Heart left ventricle (tissue), 13 donors: ENCODE measurements around the gene PRSS23.

ENCODE experiments used
- POLR2A ChIP-seq, 2 donors: fragments of 450-650 bp; IDR thresholded peaks; one replicate each; pipeline ENCODE4 v1.6.1; 2017; ENCODE audit warnings: antibody characterized with exemption in 2 of 2, mild to moderate bottlenecking in 2 of 2, moderate library complexity in 2 of 2
- TF ChIP-seq, protein P1 (sequence below), 12 donors: fragments of 200-600 bp; sonication (generic) in 4 of 12; IDR thresholded peaks; one replicate each; pipeline versions ENCODE4 v1.5.0 to v1.8.0; 2018 to 2022; ENCODE audit warnings: antibody characterized with exemption in 12 of 12, mild to moderate bottlenecking in 5 of 12
- donor health status: ischemic (EF 13 %, LVEDD 7.1; RV severe dilation, severe dysfunction).
- donor health status: DM: no; HTN: yes; CAD: no.
- donor health status: DM: no; HTN: no; CAD: no.
- donor health status: ischemic (EF 25% LVEDD 6.9; RV normal size, moderate dysfunction).
- donor health status: ischemic (EF 25% LVEDD 5.7; RV mildly dilated, moderate dysfunction).
- donor health status: ischemic (EF 35%, LVEDD 5.7; RV mildly dilated, moderate dysfunction).
- donor health status: nonischemic (EF 11% LVEDD 7.7; RV severe dilation, severe dysfunction).
- donor health status: DM: yes; HTN: yes; CAD: no.
- donor health status: PGD.
- donor health status: ischemic (EF 29% LVEDD 5.4; RV normal size, mild dysfunction).
- donor health status: nonischemic (EF 23%, LVEDD 6.1; RV moderate dilation, normal function).

DNA sequence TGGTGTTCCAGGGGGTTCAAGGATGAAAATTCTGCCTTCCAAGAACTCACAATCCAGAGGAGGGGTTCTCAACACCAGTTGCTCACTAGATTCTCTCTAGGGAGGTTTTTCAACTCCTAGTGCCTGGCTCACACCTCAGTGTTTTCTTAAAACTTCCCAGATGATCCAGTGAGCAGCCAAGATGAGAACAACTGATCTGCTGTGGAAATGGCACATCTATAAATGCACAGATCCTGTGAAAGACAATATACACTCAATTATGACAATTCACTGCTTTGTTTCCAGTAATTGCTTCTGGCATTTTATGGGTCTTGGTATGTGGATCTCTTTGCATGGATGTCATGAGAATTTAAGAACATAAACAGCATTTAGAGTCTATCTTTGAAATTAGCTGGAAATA, 45.2 kb upstream of the PRSS23 start:
- TF ChIP-seq, protein P1, sequence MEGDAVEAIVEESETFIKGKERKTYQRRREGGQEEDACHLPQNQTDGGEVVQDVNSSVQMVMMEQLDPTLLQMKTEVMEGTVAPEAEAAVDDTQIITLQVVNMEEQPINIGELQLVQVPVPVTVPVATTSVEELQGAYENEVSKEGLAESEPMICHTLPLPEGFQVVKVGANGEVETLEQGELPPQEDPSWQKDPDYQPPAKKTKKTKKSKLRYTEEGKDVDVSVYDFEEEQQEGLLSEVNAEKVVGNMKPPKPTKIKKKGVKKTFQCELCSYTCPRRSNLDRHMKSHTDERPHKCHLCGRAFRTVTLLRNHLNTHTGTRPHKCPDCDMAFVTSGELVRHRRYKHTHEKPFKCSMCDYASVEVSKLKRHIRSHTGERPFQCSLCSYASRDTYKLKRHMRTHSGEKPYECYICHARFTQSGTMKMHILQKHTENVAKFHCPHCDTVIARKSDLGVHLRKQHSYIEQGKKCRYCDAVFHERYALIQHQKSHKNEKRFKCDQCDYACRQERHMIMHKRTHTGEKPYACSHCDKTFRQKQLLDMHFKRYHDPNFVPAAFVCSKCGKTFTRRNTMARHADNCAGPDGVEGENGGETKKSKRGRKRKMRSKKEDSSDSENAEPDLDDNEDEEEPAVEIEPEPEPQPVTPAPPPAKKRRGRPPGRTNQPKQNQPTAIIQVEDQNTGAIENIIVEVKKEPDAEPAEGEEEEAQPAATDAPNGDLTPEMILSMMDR (IDR thresholded peaks at IDR 0.05) = no peak
- TF ChIP-seq POLR2A (IDR thresholded peaks at IDR 0.05) = no peak
